Astrocyte of the spinal cord (primary cell): ENCODE data around the gene SLC9A8.

ENCODE experiments used
- DNase-seq: peaks from one replicate; pipeline ENCODE4 v3.0.0; 2011; ENCODE audit warnings: low read depth, low spot score
- H3K4me3 ChIP-seq: 2 replicates; pipeline ENCODE4 v1.5.1; 2011; ENCODE audit warnings: low read depth, mild to moderate bottlenecking, low read length, moderate library complexity
- CTCF ChIP-seq: IDR thresholded peaks from 2 replicates; pipeline ENCODE4 v1.5.1; 2012; ENCODE audit warnings: low read depth, mild to moderate bottlenecking, low read length, inconsistent platforms
- in situ Hi-C: cut with HindIII; loops from 2 replicates; pipeline ENCODE4 v1.10.0; 2017; ENCODE audit warnings: low sequenced_read_pairs

The SLC9A8 gene

GRCh38 chr20:49808753-49809152 is 3.9 kb upstream of the SLC9A8 start:
- no peak for TF ChIP-seq CTCF
- no peak overlapping the region for H3K4me3 ChIP-seq
- DNase-seq = no peak
- in situ Hi-C loops = no loop called here

- DNase-seq = no peak
- TF ChIP-seq CTCF = no peak
- in situ Hi-C loops = no loop called here
- H3K4me3 ChIP-seq = no peak overlapping the region
These were observed 2.7 kb upstream of the SLC9A8 start for GRCh38 chr20:49809803-49810359.

GRCh38 chr20:49810491-49811190 is 2.0 kb upstream of the SLC9A8 start:
- no peak for DNase-seq
- no peak for TF ChIP-seq CTCF
- in situ Hi-C loops = no loop called here
- no peak overlapping the region for H3K4me3 ChIP-seq

- peak overlapping the region; percentile 87 for H3K4me3 ChIP-seq
- no peak for TF ChIP-seq CTCF
- peak; percentile 15 for DNase-seq
- in situ Hi-C loops = no loop called here
These were observed 662 bp upstream of the SLC9A8 start for GRCh38 chr20:49811825-49812506.

- H3K4me3 ChIP-seq = peak overlapping the region; percentile 87
- in situ Hi-C loops = no loop called here
- TF ChIP-seq CTCF = no peak
- no peak for DNase-seq
These were observed 812 bp downstream of the SLC9A8 start for GRCh38 chr20:49813305-49813974.

GRCh38 chr20:49814057-49814694 is 1.5 kb downstream of the SLC9A8 start:
- no peak for DNase-seq
- no peak for TF ChIP-seq CTCF
- H3K4me3 ChIP-seq = no peak overlapping the region
- in situ Hi-C loops = no loop called here
